GM19238 (cell line): ENCODE data around the gene SEC11A.
"Not testable (repeated sequence)": the region's sequence is repeated elsewhere in the genome, so short reads cannot be mapped to it uniquely, and the experiment has no call there.

Source experiments
- DNase-seq: peaks from one replicate; pipeline ENCODE4 v3.0.0; 2011; ENCODE audit warnings: low spot score; ENCODE audit not compliant: insufficient read length

The SEC11A gene

GRCh38 chr15:84737005-84737404 is 21.1 kb upstream of the SEC11A start:
- no peak for DNase-seq

DNA sequence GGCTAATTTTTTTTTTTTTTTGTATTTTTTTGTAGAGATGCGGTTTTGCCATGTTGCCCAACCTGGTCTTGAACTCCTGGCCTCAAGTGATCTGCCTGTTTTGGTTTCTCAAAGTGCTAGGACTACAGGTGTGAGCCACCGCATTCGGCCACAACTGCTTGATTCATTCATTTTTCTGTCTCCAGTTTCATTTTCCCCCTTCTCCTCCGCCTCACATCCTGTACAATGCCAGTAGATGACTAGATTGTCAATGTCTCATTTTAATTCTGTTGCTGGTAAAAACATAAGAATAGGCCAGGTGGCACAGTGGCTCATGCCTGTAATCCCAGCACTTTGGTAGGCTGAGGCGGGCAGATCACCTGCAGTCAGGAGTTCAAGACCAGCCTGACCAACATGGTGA is 20.4 kb upstream of the SEC11A start:
- no peak for DNase-seq

DNA sequence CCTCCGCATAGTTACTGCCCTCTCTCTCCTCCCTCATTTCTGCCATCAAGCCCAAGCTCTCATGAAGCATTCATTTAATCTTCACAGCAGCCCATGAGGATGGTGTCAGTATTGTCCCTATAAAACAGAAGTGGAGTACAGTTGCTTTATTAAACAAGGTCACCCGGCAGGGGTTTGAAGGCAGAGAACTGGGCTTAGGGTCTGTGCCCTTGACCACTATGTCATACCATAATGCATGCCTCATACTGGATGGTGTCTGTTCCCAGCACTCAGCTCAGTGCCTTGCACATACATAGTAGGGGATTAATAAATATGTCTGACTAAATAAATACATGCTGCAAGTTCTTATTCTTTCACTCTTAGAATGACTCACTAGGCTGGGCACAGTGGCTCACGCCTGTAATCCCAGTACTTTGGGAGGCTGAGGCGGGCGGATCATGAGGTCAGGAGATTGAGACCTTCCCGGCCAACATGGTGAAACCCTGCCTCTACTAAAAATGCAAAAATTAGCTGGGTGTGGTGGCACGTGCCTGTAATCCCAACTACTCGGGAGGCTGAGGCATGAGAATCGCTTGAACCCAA is 19.6 kb upstream of the SEC11A start:
- DNase-seq = not testable (repeated sequence)

- peak; percentile 54 for DNase-seq
Measured at GRCh38 chr15:84734794-84735479, 19.0 kb upstream of the SEC11A start.

DNA sequence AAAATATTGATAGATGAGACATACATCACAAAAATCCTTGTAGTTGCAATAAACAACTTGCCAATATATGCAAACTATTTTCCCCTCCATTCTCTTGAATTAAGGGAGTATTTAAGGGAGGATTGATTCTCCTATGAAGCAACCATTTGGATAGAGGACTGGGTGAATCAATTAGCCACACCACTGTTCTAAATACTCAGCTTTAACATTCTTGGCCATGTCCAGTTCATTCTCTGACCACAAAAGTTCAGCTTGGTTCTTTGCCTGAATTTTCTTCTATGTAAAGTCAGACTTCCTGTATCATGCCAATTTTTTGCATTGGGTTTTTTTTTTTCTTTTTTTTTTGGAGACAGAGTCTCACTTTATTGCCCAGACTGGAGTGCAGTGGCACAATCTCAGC is 15.8 kb upstream of the SEC11A start:
- DNase-seq = no peak

GRCh38 chr15:84727429-84727828 is 11.5 kb upstream of the SEC11A start:
- DNase-seq = no peak

DNA sequence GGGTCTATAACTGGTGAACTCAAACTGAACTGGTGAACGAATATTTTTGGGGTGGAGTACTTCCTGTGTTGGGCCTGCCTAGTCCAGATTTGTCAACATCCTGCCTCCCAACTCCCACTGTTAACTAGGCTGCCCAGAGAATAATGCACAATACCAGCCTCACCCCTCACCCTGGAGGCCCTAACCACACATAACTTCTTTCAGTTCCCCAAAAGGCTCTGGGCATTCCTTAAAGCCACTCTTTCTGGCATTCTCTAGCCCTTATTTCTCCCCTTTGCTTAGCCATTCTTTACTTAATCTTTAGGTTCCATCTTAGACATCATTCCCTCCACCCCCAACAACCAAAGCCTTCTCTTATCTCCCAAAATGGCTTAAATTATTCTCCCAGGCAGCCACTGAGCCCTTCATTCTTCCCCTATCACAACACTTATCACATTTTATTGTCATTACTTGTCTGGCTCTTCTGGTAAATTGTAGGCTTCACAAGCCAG is 9.1 kb upstream of the SEC11A start:
- no peak for DNase-seq

DNA sequence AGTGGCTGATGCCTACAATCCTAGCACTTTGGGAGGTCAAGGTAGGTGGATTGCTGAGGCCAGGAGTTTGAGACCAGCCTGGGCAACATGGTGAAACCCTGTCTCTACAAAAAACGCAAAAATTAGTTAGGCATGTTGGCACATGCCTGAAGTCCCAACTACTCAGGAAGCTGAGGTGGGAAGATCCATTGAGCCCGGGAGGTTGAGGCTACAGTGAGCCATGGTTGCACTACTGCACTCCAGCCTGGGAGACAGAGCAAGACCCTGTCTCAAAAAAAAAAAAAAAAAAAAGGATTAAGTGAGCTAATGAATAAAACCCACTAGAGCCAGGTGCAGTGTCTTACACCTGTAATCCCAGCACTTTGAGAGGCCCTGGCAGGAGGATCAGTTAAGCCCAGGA is 6.7 kb upstream of the SEC11A start:
- DNase-seq = no peak

DNA sequence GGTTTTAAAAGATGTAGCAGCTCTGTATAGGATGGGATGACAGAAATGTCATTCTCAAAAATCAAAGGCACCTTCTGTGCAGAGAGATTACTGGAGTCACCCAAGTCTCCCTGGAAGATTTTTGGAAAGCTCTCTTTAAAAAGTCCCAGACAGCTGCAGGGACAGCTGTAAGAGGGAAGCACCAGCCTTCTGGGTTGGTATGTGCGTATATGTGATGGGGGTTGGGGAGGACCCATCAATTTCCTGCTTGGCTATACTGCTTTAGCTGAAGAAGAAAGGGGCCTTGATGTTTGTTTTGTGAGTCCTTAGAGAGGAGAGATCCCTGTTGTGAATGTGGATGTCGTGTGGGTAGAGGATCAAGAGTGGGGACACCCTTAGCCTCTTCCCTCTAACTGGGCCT is 5.4 kb upstream of the SEC11A start:
- no peak for DNase-seq

DNA sequence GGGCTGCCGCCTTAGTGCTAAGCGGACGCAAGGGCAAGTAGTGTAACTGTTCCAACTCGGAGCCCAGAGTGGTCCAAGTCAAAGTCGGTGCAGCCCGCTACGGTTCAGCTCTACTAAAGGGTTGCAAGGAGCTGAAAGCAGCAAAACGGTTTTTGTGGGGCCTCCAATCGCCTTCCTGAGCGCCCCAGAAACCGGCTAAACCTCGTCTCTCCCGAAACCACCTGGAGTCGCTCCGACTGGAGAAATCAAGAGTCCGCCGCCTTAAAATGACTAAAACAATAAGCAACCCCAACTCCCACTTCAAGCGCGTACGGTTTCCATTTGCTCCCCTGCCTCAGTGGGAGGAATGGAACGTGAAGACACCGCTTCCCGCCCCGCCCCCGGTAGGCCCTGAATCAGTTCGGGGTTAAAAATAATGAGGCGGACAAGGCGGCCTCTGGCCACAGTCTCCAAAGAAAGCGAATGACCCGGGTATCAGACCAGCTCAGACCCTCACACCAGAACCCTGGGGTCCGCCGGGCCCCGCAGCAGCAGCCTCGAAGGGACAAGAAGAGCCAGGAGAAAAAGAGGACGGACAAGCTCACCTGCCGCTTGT is 401 bp downstream of the SEC11A start:
- no peak for DNase-seq

DNA sequence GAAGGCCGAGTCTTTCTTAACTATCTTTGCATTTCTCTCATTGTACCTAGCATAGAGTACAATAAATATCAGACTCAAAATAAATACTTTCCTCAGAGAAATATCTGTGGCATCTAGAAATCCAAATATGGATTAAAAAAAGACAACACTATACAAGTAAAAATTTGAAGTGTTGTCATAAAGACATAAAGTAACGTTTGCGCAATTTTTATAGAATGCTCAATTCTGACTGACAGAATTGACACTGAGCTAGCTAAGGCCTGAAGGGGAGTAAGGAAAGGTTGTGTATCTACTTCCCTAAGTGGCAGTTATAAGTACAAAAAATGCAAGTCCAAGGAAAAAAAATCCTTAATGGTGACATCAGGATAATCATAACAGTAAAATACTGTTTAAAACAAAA is 1.1 kb downstream of the SEC11A start:
- DNase-seq = no peak

DNA sequence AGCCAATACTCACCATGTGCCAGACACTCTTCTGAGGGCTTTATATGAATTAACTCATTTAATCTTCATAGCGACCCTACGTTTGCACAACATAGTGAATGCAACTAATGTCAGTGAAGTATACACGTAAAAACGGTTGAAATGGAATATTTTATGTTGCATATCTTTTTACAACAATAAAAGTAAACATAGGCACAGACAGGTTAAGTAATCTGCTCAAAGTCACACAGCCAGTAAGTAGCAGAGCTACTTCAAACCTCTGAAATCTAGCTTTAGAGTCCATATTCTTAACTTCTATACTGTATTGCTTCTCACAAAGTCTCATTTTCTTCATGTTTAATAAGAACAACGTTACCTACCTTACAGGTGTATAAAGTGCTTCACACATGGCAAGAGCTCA is 1.6 kb downstream of the SEC11A start:
- no peak for DNase-seq

DNA sequence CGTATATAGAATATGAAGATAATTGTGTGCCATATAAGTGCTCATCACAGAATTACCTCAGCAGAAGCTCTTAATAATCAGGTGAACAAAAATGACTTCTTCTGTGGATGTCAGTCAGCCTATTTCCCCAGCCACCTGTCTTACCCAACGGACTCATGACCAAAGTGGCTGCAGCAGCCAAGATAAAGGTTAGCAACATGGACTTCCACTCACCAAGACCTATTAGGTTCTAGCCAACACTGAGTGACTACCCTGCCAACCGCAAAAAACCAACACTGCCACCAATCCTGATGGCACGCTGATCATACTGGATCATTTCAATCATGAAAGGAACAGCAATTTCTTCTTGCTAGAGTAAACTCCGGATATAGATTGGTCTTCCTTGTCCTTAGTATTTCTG is 12.1 kb downstream of the SEC11A start:
- DNase-seq = no peak

- DNase-seq = no peak
Measured at GRCh38 chr15:84702961-84703482, 12.9 kb downstream of the SEC11A start.

- DNase-seq = no peak
Measured at GRCh38 chr15:84699538-84700191, 16.3 kb downstream of the SEC11A start.

DNA sequence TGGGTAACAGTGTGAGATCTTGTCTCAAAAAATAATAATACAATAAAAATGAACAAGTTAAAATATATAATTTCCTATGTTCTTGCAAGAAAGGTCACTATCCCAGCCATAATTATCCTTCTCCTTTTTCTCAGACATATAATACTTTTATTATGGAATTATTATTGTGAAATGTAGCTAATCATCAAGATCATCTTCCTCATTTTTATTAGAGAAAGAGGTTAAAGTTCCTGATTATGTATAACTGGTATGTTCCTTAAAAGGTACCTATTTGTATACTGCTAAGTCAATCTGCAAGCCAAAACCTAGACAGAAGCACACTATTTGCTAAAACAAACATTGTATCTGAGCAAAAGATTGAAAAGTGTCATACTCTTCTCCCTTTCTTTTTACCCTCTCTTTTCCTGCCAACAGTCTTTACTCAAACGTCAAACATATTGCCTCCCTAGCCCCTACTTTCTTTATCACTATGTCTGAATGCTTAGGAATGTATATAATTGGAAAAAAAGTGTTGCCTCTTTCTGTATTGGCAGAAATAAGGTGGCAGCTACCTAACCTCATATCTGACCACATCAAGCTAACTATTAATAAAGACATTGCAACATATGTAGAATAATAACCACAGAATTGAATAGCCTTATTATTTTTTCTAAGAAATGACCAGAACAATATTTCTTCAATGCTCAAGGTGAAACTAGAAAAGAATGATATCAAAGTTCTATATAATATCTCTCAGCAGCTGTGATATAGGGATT is 18.5 kb downstream of the SEC11A start:
- DNase-seq = no peak

DNA sequence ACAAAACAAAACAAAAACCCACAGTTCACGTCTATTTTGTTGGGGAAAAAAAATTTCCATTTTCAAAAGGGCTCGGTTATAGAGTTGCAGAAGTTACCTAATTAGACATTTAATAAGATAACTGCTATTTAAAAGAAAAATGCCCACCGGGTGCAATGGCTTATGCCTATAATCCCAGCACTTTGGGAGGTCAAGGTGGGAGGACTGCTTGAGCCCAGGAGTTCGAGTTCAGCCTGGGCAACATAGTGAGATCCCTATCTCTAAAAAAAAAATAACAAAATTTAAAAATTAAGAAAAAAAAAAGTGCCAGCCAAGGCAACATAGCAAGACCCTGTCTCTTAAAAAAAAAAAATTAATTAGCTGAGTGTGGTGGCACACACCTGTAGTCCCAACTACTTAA is 19.2 kb downstream of the SEC11A start:
- DNase-seq = no peak

- no peak for DNase-seq
Measured at GRCh38 chr15:84690342-84690741, 25.6 kb downstream of the SEC11A start.

- DNase-seq = no peak
Measured at GRCh38 chr15:84689858-84690257, 26.1 kb downstream of the SEC11A start.

DNA sequence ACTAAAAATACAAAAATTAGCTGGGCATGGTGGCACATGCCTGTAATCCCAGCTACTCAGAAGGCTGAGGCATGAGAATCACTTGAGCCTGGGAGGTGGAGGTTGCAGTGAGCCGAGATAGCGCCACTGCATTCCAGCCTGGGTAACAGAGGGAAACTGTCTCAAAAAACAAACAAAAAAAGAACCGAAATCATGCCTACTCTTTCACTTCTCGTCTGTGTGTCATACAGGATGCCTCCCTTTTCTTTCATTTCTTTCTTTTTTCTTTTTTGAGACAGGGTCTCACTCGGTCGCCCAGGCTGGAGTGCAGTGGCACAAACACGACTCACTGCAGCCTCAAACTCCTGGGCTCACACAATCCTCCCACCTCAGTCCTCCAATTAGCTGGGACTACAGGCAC is 29.5 kb downstream of the SEC11A start:
- DNase-seq = not testable (repeated sequence)

- DNase-seq = no peak
Measured at GRCh38 chr15:84685304-84685703, 30.6 kb downstream of the SEC11A start.
